Lower lobe of right lung (tissue), 2 donors: ENCODE measurements around the gene TK2. TPM values are rescaled to one million over a fixed set of nuclear protein-coding genes. Genes with fewer than 3 reads are reported as not detected.
A peak's percentile ranks its signal among the peaks of the same experiment; 100 is the strongest.

Source experiments
- ATAC-seq, 2 donors: fragments of 200-7000 bp; cut with Tn5 transposase; one replicate each; pipeline ENCODE4 v1.9.1; 2020 to 2022; ENCODE audit warnings: mild to moderate bottlenecking in 2 of 2, moderate library complexity in 2 of 2
- DNase-seq: peaks from one replicate; pipeline ENCODE4 v3.0.0-alpha.2; 2020
- H3K27ac ChIP-seq: fragments of 200-600 bp; one replicate; pipeline ENCODE4 v1.8.0; 2022
- H3K27me3 ChIP-seq: fragments of 200-600 bp; one replicate; pipeline ENCODE4 v1.8.0; 2022; ENCODE audit warnings: low read depth
- H3K36me3 ChIP-seq: fragments of 200-600 bp; one replicate; pipeline ENCODE4 v1.8.0; 2022; ENCODE audit warnings: mild to moderate bottlenecking
- H3K4me1 ChIP-seq: fragments of 200-600 bp; one replicate; pipeline ENCODE4 v1.8.0; 2022
- H3K4me3 ChIP-seq: fragments of 200-600 bp; one replicate; pipeline ENCODE4 v1.8.0; 2022; ENCODE audit warnings: mild to moderate bottlenecking
- H3K9me3 ChIP-seq: fragments of 200-600 bp; one replicate; pipeline ENCODE4 v1.8.0; 2022
- CTCF ChIP-seq: fragments of 200-600 bp; IDR thresholded peaks from one replicate; pipeline ENCODE4 v1.8.0; 2022; ENCODE audit warnings: antibody characterized with exemption, mild to moderate bottlenecking
- intact Hi-C: fragments of 100-400 bp; cut with DNase I; formaldehyde crosslinking; loops from one replicate; pipeline ENCODE4 v1.11.0; 2022
- total RNA-seq: library from RNA; stranded (reverse); fragmentation: NEBNext Ultra II Directional; extraction: Animal tissue kit (Norgen Biotek cat#: 25700); gene quantifications from one replicate; pipeline ENCODE4 v1.2.1, GENCODE V29; 2021
- donor health status: DM: no; HTN: yes; CAD: no; lungs with severe emphysema.

TK2 gene
- total RNA-seq, 1 donor from 2014 or later, result 36.2 TPM

GRCh38 chr16:66587881-66588600 is 38.1 kb upstream of the TK2 start:
- peak overlapping the region; percentile 20 for H3K4me3 ChIP-seq
- H3K36me3 ChIP-seq, result no peaks in the 10 kb centered on the region
- intact Hi-C loops, result no loop called here
- H3K27me3 ChIP-seq, result no peaks in the 10 kb centered on the region
- DNase-seq (no peak), ATAC-seq (no peak)
- TF ChIP-seq CTCF, result no peak
- H3K4me1 ChIP-seq, result peaks cover 30% of the 10 kb centered on the region
- no peaks in the 10 kb centered on the region for H3K9me3 ChIP-seq
- H3K27ac ChIP-seq, result no peak overlapping the region

GRCh38 chr16:66585481-66586239 is 35.7 kb upstream of the TK2 start:
- ATAC-seq, result peak in 1 of 2 donors; percentile 53
- no peaks in the 10 kb centered on the region for H3K9me3 ChIP-seq
- peaks cover 30% of the 10 kb centered on the region for H3K4me1 ChIP-seq
- H3K4me3 ChIP-seq, result no peak overlapping the region
- no peaks in the 10 kb centered on the region for H3K36me3 ChIP-seq
- intact Hi-C loops, result no loop called here
- TF ChIP-seq CTCF, result no peak
- no peak overlapping the region for H3K27ac ChIP-seq
- H3K27me3 ChIP-seq, result no peaks in the 10 kb centered on the region
- DNase-seq, result no peak

- intact Hi-C loops, result no loop called here
- ATAC-seq (no peak), DNase-seq (no peak)
- Histone ChIP-seq H3K27me3 (peaks cover 22% of the 10 kb centered on the region), H3K4me3 (no peak overlapping the region), H3K27ac (no peak overlapping the region), H3K9me3 (no peaks in the 10 kb centered on the region), H3K4me1 (peaks cover 29% of the 10 kb centered on the region), H3K36me3 (no peaks in the 10 kb centered on the region)
- no peak for TF ChIP-seq CTCF
Observed at GRCh38 chr16:66581246-66581952, 31.5 kb upstream of the TK2 start.

- H3K9me3 ChIP-seq, result no peaks in the 10 kb centered on the region
- no peak for TF ChIP-seq CTCF
- ATAC-seq, result no peak
- H3K27ac ChIP-seq, result no peak overlapping the region
- peaks cover 22% of the 10 kb centered on the region for H3K27me3 ChIP-seq
- DNase-seq, result no peak
- H3K4me1 ChIP-seq, result peaks cover 22% of the 10 kb centered on the region
- intact Hi-C loops, result no loop called here
- no peaks in the 10 kb centered on the region for H3K36me3 ChIP-seq
- H3K4me3 ChIP-seq, result no peak overlapping the region
Observed at GRCh38 chr16:66580605-66581209, 30.8 kb upstream of the TK2 start.
